ENCODE measurements around the gene LONRF2. TPM values are rescaled to one million over a fixed set of nuclear protein-coding genes. Genes with fewer than 3 reads are reported as not detected.

Gene LONRF2
- total RNA-seq, 1 donor from 2014 or later: 19.0 TPM

GRCh38 chr2:100264121-100264520, 58.2 kb downstream of the LONRF2 start:
- no peak for TF ChIP-seq CTCF (IDR thresholded peaks at IDR 0.05; ENCODE audit: borderline replicate concordance)
- H3K27me3 ChIP-seq (ENCODE audit: low read depth): peaks cover 6% of the 10 kb centered on the region
- H3K27ac ChIP-seq (replicated peaks): no peak overlapping the region
- no peak for DNase-seq
- H3K4me1 ChIP-seq: no peaks in the 10 kb centered on the region
- no peaks in the 10 kb centered on the region for H3K36me3 ChIP-seq
- no peaks in the 10 kb centered on the region for H3K9me3 ChIP-seq (replicated peaks)
- intact Hi-C loops (cut with micrococcal nuclease): no loop called here
- H3K4me3 ChIP-seq: no peak overlapping the region

GRCh38 chr2:100262555-100263320, 59.6 kb downstream of the LONRF2 start:
- peaks cover under 1% of the 10 kb centered on the region for H3K4me1 ChIP-seq
- H3K4me3 ChIP-seq: no peak overlapping the region
- no peaks in the 10 kb centered on the region for H3K9me3 ChIP-seq (replicated peaks)
- H3K36me3 ChIP-seq: no peaks in the 10 kb centered on the region
- peak; percentile 69 for DNase-seq
- H3K27ac ChIP-seq (replicated peaks): no peak overlapping the region
- peaks cover 6% of the 10 kb centered on the region for H3K27me3 ChIP-seq (ENCODE audit: low read depth)
- TF ChIP-seq CTCF (IDR thresholded peaks at IDR 0.05; ENCODE audit: borderline replicate concordance): peak; percentile 98
- intact Hi-C loops (cut with micrococcal nuclease): loop anchor here (2.0 kb wide), 1 partner anchor 118 kb away; no protein-coding TSS in a partner anchor

GRCh38 chr2:100262046-100262445, 60.3 kb downstream of the LONRF2 start:
- intact Hi-C loops (cut with micrococcal nuclease): loop anchor here (2.0 kb wide), 1 partner anchor 119 kb away; no protein-coding TSS in a partner anchor
- Histone ChIP-seq H3K27me3 (ENCODE audit: low read depth) (peaks cover 12% of the 10 kb centered on the region), H3K36me3 (no peaks in the 10 kb centered on the region), H3K4me1 (peaks cover 4% of the 10 kb centered on the region), H3K4me3 (no peak overlapping the region), H3K27ac (replicated peaks) (no peak overlapping the region), H3K9me3 (replicated peaks) (no peaks in the 10 kb centered on the region)
- peak; percentile 40 for DNase-seq
- TF ChIP-seq CTCF (IDR thresholded peaks at IDR 0.05; ENCODE audit: borderline replicate concordance): no peak

- Histone ChIP-seq H3K27me3 (ENCODE audit: low read depth) (peaks cover 12% of the 10 kb centered on the region), H3K4me1 (peaks cover 4% of the 10 kb centered on the region), H3K4me3 (no peak overlapping the region), H3K36me3 (no peaks in the 10 kb centered on the region), H3K27ac (replicated peaks) (no peak overlapping the region), H3K9me3 (replicated peaks) (no peaks in the 10 kb centered on the region)
- intact Hi-C loops (cut with micrococcal nuclease): no loop called here
- peak; percentile 68 for TF ChIP-seq CTCF (IDR thresholded peaks at IDR 0.05; ENCODE audit: borderline replicate concordance)
- peak; percentile 59 for DNase-seq
Measured at GRCh38 chr2:100260712-100261620, 61.3 kb downstream of the LONRF2 start.

GRCh38 chr2:100259106-100259505, 63.2 kb downstream of the LONRF2 start:
- DNase-seq: no peak
- Histone ChIP-seq H3K27ac (replicated peaks) (no peak overlapping the region), H3K27me3 (ENCODE audit: low read depth) (peaks cover 9% of the 10 kb centered on the region), H3K4me3 (no peak overlapping the region), H3K4me1 (peaks cover 4% of the 10 kb centered on the region), H3K9me3 (replicated peaks) (no peaks in the 10 kb centered on the region), H3K36me3 (no peaks in the 10 kb centered on the region)
- no peak for TF ChIP-seq CTCF (IDR thresholded peaks at IDR 0.05; ENCODE audit: borderline replicate concordance)
- intact Hi-C loops (cut with micrococcal nuclease): no loop called here
